VCaP (cell line): ENCODE results near the gene NCOA7.

Experiments
- H3K27ac ChIP-seq: fragments of 450-650 bp; 2 replicates; pipeline ENCODE4 v1.5.1; 2017
- TF ChIP-seq, protein P1 (sequence below): fragments of 450-650 bp; conservative IDR thresholded peaks from 2 replicates; pipeline ENCODE4 v1.5.1; 2017; ENCODE audit warnings: mild to moderate bottlenecking, moderate library complexity

Gene NCOA7

DNA sequence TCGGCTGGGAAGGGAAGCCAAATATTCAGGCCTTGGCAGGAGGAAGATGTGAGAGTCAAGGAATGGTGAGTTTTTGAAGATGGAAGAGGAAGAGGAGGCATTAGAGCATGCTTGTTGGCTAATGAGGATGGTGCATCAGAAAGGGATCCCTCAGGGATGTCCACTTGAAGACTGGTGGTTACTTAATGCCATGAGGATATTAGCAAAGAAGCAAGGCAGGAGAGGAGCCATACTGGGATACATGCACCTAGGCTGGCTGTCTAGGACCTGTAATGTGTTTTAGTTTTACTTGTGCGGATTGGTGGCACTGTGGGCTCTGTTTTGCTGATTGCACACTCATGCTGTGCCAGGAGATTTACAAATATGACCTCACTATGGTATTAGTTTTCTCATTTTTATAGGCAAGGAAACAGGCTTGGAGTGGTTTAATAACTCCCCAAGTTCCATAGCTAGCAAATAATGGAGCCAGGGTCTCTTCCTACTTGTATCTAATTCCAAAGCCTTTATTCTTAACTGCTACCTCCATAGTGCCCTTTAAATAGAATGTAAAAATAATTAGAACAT is 37.8 kb downstream of the NCOA7 start:
- no peak overlapping the region for H3K27ac ChIP-seq
- TF ChIP-seq, protein P1, sequence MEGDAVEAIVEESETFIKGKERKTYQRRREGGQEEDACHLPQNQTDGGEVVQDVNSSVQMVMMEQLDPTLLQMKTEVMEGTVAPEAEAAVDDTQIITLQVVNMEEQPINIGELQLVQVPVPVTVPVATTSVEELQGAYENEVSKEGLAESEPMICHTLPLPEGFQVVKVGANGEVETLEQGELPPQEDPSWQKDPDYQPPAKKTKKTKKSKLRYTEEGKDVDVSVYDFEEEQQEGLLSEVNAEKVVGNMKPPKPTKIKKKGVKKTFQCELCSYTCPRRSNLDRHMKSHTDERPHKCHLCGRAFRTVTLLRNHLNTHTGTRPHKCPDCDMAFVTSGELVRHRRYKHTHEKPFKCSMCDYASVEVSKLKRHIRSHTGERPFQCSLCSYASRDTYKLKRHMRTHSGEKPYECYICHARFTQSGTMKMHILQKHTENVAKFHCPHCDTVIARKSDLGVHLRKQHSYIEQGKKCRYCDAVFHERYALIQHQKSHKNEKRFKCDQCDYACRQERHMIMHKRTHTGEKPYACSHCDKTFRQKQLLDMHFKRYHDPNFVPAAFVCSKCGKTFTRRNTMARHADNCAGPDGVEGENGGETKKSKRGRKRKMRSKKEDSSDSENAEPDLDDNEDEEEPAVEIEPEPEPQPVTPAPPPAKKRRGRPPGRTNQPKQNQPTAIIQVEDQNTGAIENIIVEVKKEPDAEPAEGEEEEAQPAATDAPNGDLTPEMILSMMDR: no peak

DNA sequence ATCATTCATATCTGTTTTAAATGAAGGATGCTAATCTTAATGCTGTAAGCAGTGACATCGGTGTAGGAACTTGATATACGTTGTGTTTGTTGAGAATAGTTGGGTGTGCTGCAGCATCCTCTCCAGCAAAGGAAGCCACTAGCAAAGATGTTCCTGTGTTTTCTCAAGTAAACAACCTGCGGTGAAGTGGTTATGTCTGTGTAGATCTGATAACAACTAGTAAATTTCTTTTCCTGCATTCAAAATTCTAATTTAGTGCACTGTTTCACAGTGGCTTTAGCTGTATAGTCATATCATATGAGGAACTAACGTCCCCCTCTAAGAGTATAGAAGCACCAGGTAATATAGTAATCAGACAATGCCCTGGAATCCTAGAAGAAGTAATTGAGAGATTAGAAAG is 38.7 kb downstream of the NCOA7 start:
- no peak overlapping the region for H3K27ac ChIP-seq
- TF ChIP-seq, protein P1: no peak

DNA sequence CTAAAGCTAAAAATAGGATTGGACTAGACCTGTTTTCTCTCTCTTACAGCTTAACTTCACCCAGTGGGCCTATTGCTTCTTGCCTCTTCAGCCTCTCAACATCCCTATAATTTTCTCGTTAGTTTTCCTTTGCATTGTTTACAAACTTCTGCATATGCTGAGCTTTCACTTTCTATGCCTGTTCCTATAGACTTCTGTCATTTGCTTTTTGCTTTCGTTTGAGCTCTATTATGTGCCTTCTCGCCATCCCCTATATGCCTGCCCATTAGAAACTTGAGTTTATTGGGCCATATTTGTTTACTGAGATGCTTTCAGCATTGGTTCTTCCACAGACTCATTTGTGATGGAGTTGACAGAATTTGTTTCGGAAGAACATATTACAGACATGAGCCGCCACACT is 40.9 kb downstream of the NCOA7 start:
- TF ChIP-seq, protein P1: no peak
- no peak overlapping the region for H3K27ac ChIP-seq

DNA sequence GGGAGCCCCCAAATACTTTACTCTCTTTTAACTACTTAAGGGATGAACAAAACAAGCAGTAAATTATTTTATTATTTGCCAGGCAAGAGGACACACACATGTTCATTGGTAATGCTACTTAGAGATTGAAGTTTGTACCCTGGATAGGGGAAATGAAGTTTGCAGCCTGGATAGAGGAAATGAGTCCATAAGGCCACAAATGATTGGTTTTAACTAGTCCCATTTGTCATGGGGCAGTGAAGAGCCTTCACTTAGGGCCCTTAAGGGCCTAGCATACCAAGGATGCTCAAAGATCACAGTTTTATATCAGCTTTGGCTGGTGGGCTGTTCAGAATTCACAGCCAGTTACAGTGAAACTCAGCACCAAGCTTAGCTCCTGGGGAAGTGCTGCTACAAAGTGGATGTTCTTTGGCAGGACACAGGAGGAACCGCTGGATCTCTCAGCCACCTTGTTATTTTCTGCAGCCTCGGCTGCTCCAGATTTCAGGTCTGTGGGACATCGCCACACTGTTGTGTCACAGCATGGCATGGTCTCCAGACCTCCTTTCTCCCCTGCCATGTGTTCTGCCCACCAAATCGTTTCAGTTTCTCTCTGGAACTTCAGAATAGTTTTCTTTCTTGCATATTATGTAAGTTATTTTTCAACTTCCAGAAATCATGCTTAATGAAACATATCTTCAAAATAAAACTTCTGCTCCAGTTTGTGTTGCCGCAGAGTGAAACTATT is 41.8 kb downstream of the NCOA7 start:
- H3K27ac ChIP-seq: no peak overlapping the region
- TF ChIP-seq, protein P1: no peak

DNA sequence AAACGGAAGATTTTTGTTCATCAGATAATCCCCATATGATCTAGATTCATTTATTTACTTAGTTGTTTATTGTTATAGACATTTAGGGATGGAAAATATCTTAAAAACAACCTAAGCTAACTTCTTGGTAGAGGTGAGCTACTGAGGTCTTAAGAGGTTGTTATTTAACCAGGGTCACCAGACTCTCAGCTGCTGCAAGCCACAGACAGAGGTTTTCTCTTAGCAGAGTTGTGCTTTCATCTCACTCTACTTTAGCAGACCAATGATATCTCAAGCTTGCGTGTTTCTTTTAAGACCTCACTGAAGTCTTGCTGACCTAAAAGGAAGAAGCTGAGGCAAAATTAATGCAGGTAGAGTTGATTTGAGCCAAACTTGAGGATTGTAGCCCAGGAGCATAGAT is 43.6 kb downstream of the NCOA7 start:
- no peak overlapping the region for H3K27ac ChIP-seq
- TF ChIP-seq, protein P1: no peak

DNA sequence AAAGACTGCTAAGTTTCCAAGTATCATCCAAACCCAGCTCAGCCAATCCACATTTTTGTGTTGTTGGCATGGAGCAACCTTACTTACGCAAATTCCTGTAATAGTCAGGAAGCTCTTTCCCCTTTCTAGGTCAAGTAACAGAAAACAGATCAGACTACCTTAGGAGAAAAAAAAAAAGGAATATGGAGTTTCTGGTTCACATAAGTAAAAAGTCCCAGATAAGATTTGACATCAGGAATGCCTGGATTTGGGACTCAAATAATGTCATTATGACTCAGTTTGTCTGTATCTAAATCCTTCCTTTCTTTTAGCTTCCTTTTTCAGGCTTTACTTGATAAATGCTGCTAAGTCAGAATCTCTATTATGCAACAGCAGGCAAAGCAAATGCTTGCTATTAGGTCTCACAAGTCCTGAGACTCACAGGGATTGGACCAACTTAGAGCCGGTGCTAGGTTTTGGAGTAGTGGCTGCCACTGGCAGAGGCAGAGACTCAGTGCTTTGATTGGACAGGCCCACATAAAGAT is 44.5 kb downstream of the NCOA7 start:
- TF ChIP-seq, protein P1: no peak
- no peak overlapping the region for H3K27ac ChIP-seq

DNA sequence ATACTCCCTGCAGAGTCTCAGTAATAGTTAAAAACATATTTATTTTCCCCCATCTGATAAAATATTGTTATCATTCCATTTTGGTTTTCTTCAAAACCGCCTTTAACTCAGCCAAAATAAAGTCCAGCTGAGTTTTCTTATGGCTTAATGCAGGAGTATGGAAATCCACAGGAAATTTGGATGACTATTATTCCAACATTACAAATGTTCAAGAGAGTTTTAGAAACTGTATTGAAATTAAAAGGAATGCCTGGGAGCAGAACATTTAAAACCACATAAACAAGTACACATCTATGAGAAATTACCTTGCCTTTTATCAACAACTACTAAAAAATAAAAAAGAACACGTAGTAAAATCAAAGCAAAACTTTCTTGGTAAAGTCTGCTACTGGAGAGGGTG is 45.7 kb downstream of the NCOA7 start:
- H3K27ac ChIP-seq: no peak overlapping the region
- TF ChIP-seq, protein P1: no peak
